HCEC 1CT (cell line): Measurements from ENCODE around the gene CHRNA10.
A peak's percentile ranks its signal among the peaks of the same experiment; 100 is the strongest.

Experiments used
- DNase-seq: peaks from one replicate; pipeline ENCODE4 v3.0.0-alpha.2; 2017

Gene CHRNA10

GRCh38 chr11:3627291-3627690, 43.9 kb downstream of the CHRNA10 start:
- peak; percentile 80 for DNase-seq

GRCh38 chr11:3626250-3626960, 44.8 kb downstream of the CHRNA10 start:
- no peak for DNase-seq

GRCh38 chr11:3623767-3624458, 47.3 kb downstream of the CHRNA10 start:
- DNase-seq = no peak

GRCh38 chr11:3623121-3623520, 48.1 kb downstream of the CHRNA10 start:
- DNase-seq = no peak

GRCh38 chr11:3622521-3622920, 48.7 kb downstream of the CHRNA10 start:
- DNase-seq = no peak

- no peak for DNase-seq
These were observed 53.2 kb downstream of the CHRNA10 start for GRCh38 chr11:3617990-3618389.

- no peak for DNase-seq
These were observed 54.3 kb downstream of the CHRNA10 start for GRCh38 chr11:3616721-3617460.

- no peak for DNase-seq
These were observed 55.2 kb downstream of the CHRNA10 start for GRCh38 chr11:3615998-3616397.
